Memory B cell (primary cell): ENCODE measurements around the gene DHX34.

Source experiments
- ATAC-seq: fragments of 150-1000 bp; cut with Tn5 transposase; 2 replicates; pipeline ENCODE4 v1.10.0; 2021; ENCODE audit warnings: low read depth, mild to moderate bottlenecking, moderate library complexity
- DNase-seq, 2 donors: peaks; one replicate each; pipeline ENCODE4 v3.0.0; 2022; ENCODE audit warnings: low spot score in 2 of 2
- H3K27ac Mint-ChIP-seq: one replicate; pipeline ENCODE4 v1.8.0; 2022; ENCODE audit warnings: mild to moderate bottlenecking, moderate library complexity, mixed read lengths
- H3K27me3 Mint-ChIP-seq: one replicate; pipeline ENCODE4 v1.8.0; 2022; ENCODE audit warnings: mixed read lengths
- H3K36me3 Mint-ChIP-seq: one replicate; pipeline ENCODE4 v1.8.0; 2022; ENCODE audit warnings: mild to moderate bottlenecking, mixed read lengths
- H3K4me1 Mint-ChIP-seq: one replicate; pipeline ENCODE4 v1.8.0; 2022; ENCODE audit warnings: mixed read lengths
- H3K4me3 Mint-ChIP-seq: one replicate; pipeline ENCODE4 v1.8.0; 2022; ENCODE audit warnings: mild to moderate bottlenecking, moderate library complexity, mixed read lengths
- H3K9me3 Mint-ChIP-seq: one replicate; pipeline ENCODE4 v1.8.0; 2022; ENCODE audit warnings: mixed read lengths

Gene DHX34

GRCh38 chr19:47419030-47419783, 70.1 kb downstream of the DHX34 start, which contains the start of gene MEIS3:
Gene MEIS3 (minus strand): TSS chr19:47419527. CDS start chr19:47419081, 446 bp downstream.
- DNase-seq (no peak), ATAC-seq (no peak)
- Mint-ChIP-seq H3K4me1 (peaks cover 40% of the 10 kb centered on the region), H3K4me3 (peak within 1 kb of the TSS; percentile 65), H3K27me3 (peaks cover 66% of the 10 kb centered on the region), H3K36me3 (peaks cover 8% of the 10 kb centered on the region), H3K9me3 (peaks cover 5% of the 10 kb centered on the region), H3K27ac (no peak within 1 kb of the TSS)

- Mint-ChIP-seq H3K27ac (no peak overlapping the region), H3K27me3 (peaks cover 65% of the 10 kb centered on the region), H3K4me1 (peaks cover 42% of the 10 kb centered on the region), H3K4me3 (no peak overlapping the region), H3K9me3 (peaks cover 5% of the 10 kb centered on the region), H3K36me3 (peaks cover 9% of the 10 kb centered on the region)
- DNase-seq (no peak), ATAC-seq (no peak)
Measured at GRCh38 chr19:47419789-47420188, 70.7 kb downstream of the DHX34 start.

- H3K4me1 Mint-ChIP-seq: peaks cover 42% of the 10 kb centered on the region
- H3K36me3 Mint-ChIP-seq: peaks cover 9% of the 10 kb centered on the region
- DNase-seq: no peak
- H3K4me3 Mint-ChIP-seq: no peak overlapping the region
- no peak overlapping the region for H3K27ac Mint-ChIP-seq
- peaks cover 5% of the 10 kb centered on the region for H3K9me3 Mint-ChIP-seq
- peaks cover 60% of the 10 kb centered on the region for H3K27me3 Mint-ChIP-seq
- no peak for ATAC-seq
Measured at GRCh38 chr19:47421244-47421786, 72.2 kb downstream of the DHX34 start.

DNA sequence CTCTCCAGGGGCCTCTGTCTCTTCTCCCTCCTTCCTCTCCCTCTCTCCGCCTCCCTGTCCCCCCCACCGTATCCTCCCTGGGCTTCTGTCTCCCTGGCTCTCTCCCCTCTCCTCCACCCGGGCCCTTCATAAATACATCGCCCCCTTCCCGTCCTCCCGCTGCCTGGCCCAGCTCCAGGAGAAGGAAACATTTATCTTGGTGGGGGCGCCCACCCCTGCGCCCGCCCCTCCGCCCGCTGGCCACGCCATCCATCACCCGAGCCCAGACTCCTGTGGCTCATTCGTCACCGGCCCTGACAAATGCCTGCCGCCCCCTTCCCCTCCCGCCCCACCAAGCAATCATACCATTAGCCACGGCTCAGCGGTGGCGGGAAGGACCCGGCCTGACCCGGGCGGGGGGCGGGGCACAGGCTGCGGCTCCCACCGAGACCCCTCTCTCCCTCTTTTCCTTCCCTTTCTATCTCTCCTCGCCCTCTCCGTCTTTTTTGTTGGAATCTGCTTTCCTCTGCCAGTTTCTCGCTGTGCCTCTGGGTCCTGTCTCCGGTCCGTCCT, 72.8 kb downstream of the DHX34 start:
- Mint-ChIP-seq H3K27ac (no peak overlapping the region), H3K36me3 (peaks cover 9% of the 10 kb centered on the region), H3K9me3 (peaks cover 5% of the 10 kb centered on the region), H3K4me1 (peaks cover 39% of the 10 kb centered on the region), H3K27me3 (peaks cover 58% of the 10 kb centered on the region), H3K4me3 (peak overlapping the region; percentile 30)
- DNase-seq: no peak
- no peak for ATAC-seq

DNA sequence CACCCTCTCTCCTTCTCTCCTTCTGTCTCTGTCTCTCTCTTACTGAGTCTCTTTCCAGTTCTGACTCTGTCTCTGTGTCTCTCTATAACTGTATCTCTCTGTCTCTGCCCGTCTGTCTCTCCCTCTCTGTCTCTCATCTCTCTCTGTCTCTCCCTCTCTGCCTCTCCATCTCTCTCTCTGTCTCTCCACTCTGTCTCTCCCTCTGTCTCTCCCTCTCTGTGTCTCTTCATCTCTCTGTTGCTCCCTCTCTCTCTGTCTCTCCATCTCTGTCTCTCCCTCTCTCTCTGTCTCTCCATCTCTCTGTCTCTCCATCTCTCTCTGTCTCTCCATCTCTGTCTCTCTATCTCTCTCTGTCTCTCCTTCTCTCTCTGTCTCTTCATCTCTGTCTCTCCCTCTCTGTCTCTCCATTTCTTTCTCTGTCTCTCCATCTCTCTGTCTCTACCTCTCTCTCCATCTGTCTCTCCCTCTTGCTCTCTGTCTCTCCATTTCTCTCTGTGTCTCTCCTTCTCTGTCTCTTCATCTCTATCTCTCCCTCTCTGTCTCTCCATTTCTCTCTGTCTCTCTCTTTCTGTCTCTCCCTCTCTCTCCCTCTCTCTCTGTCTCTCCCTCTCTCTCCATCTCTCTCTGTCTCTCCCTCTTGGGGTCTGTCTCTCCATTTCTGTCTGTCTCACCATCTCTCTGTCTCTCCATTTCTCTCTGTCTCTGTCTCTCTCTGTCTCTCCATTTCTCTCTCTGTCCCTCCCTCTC, 73.5 kb downstream of the DHX34 start:
- Mint-ChIP-seq H3K27me3 (peaks cover 53% of the 10 kb centered on the region), H3K4me1 (peaks cover 36% of the 10 kb centered on the region), H3K36me3 (peaks cover 9% of the 10 kb centered on the region), H3K27ac (no peak overlapping the region), H3K9me3 (peaks cover 5% of the 10 kb centered on the region), H3K4me3 (peak overlapping the region; percentile 33)
- DNase-seq (no peak), ATAC-seq (no peak)

GRCh38 chr19:47423203-47423882, 74.2 kb downstream of the DHX34 start:
- ATAC-seq (no peak), DNase-seq (no peak)
- Mint-ChIP-seq H3K9me3 (peaks cover 5% of the 10 kb centered on the region), H3K36me3 (peaks cover 9% of the 10 kb centered on the region), H3K4me1 (peaks cover 28% of the 10 kb centered on the region), H3K27ac (no peak overlapping the region), H3K4me3 (no peak overlapping the region), H3K27me3 (peaks cover 46% of the 10 kb centered on the region)

GRCh38 chr19:47427241-47428176, 78.4 kb downstream of the DHX34 start:
- Mint-ChIP-seq H3K36me3 (peaks cover 6% of the 10 kb centered on the region), H3K4me3 (no peak overlapping the region), H3K4me1 (peaks cover 14% of the 10 kb centered on the region), H3K9me3 (peaks cover 5% of the 10 kb centered on the region), H3K27me3 (peaks cover 39% of the 10 kb centered on the region), H3K27ac (no peak overlapping the region)
- DNase-seq (peak; percentile 59 to 72), ATAC-seq (peak; percentile 76)

- Mint-ChIP-seq H3K4me1 (peaks cover 7% of the 10 kb centered on the region), H3K27ac (no peak overlapping the region), H3K36me3 (peaks cover 2% of the 10 kb centered on the region), H3K27me3 (peaks cover 34% of the 10 kb centered on the region), H3K4me3 (no peak overlapping the region), H3K9me3 (no peaks in the 10 kb centered on the region)
- ATAC-seq (peak; percentile 47), DNase-seq (no peak)
Measured at GRCh38 chr19:47428177-47428894, 79.2 kb downstream of the DHX34 start.

DNA sequence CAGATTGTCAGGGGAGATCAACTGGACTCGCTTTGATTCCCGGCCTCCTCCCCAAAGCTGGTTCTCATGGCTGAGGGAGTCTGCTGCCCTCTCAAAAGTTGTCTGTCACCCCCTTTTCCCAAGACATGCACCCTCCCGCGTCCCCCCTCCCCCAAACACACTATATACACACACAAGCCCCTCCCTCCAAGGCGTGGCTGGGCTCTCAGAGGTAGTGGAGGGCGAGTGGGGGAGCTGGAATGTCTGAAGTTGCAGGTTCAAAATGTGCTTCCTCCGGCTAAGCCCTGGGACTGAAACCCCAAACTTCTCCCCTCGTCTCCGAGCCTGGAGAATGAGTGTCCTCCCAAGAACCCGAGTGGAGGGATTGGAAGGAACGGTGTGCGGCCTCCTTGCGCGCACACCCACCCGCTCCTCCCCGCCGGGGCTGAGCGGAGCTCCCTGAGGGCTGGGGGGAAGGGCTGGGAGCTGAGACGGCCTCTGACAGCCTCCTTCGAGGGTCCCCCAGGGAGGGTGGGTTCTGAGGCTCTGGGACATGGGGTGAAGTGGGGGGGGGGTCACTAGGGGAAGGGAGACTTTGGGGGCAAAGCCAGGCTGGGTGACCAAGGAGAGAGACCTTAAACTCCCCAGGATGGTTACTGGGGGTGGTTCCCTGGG, 80.2 kb downstream of the DHX34 start:
- no peak for DNase-seq
- no peak for ATAC-seq
- no peak overlapping the region for H3K4me3 Mint-ChIP-seq
- H3K9me3 Mint-ChIP-seq: no peaks in the 10 kb centered on the region
- H3K4me1 Mint-ChIP-seq: peaks cover 5% of the 10 kb centered on the region
- H3K36me3 Mint-ChIP-seq: peaks cover 2% of the 10 kb centered on the region
- peaks cover 30% of the 10 kb centered on the region for H3K27me3 Mint-ChIP-seq
- H3K27ac Mint-ChIP-seq: no peak overlapping the region

- no peak for DNase-seq
- peak; percentile 16 for ATAC-seq
- no peaks in the 10 kb centered on the region for H3K9me3 Mint-ChIP-seq
- no peak overlapping the region for H3K4me3 Mint-ChIP-seq
- no peak overlapping the region for H3K27ac Mint-ChIP-seq
- peaks cover 4% of the 10 kb centered on the region for H3K4me1 Mint-ChIP-seq
- H3K27me3 Mint-ChIP-seq: peaks cover 31% of the 10 kb centered on the region
- H3K36me3 Mint-ChIP-seq: peaks cover 1% of the 10 kb centered on the region
Measured at GRCh38 chr19:47430041-47430802, 81.1 kb downstream of the DHX34 start.

DNA sequence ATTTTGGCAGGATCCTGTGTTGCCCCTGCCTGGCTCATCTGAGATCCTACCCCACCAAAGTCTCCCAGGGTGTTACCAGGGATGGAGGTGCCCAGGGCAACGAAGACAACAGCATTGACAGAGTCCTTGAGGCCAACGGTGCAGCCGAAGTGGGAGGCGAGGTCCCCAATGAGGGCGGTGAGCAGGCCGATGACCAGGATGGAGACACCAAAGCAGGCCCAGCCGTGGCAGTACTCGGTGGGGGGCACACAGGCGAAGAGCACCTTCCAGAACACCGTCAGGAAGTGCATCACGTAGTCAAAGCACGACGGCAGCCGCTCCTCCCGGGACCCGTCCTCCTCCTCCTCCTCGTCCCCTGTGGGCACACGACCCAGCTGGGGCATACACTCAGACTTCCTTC, 83.0 kb downstream of the DHX34 start:
- DNase-seq (no peak), ATAC-seq (no peak)
- Mint-ChIP-seq H3K36me3 (peaks cover 1% of the 10 kb centered on the region), H3K9me3 (no peaks in the 10 kb centered on the region), H3K4me3 (no peak overlapping the region), H3K27me3 (peaks cover 33% of the 10 kb centered on the region), H3K27ac (no peak overlapping the region), H3K4me1 (peaks cover 10% of the 10 kb centered on the region)
